HG02885 (cell line): Measurements from ENCODE around the gene SCGB3A1.

ENCODE experiments used
- ATAC-seq: cut with Tn5 transposase; IDR thresholded peaks from one replicate; pipeline ENCODE4 v1.9.1; 2021; ENCODE audit warnings: mild to moderate bottlenecking; ENCODE audit not compliant: unreplicated experiment, poor library complexity

Gene SCGB3A1

GRCh38 chr5:180607861-180608571, 16.7 kb upstream of the SCGB3A1 start:
- ATAC-seq: no peak

DNA sequence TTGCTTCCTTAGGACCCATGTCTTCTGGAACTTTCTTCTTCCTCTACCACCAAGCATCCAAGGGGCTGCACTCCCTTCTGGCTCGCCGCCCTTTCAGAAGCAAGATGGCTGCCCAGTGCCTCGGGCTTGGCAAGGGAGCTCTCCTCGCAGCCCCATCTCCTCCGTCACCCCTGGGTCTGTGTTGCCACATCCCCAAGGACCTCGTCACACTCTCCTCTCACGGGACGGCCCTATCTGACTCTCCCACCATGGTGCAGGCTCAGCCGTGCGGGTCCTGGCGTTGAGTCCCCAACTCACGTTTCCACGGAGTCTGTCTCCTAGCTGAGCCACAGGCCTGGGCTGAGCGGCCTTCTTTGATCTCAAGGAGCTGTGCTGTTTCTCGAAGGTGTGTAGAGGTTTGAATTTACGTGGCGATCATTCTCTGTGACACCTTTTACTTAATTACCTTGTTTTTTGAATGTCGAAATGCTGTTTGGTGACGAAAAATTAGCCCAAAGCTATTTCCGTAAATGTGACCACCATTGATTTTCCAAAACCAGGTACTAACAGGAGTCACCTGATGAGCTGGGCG, 15.0 kb upstream of the SCGB3A1 start:
- no peak for ATAC-seq

- no peak for ATAC-seq
Measured at GRCh38 chr5:180605554-180606214, 14.4 kb upstream of the SCGB3A1 start.

- ATAC-seq: no peak
Measured at GRCh38 chr5:180604271-180604670, 13.0 kb upstream of the SCGB3A1 start.

GRCh38 chr5:180603076-180603594, 11.8 kb upstream of the SCGB3A1 start:
- ATAC-seq: no peak

DNA sequence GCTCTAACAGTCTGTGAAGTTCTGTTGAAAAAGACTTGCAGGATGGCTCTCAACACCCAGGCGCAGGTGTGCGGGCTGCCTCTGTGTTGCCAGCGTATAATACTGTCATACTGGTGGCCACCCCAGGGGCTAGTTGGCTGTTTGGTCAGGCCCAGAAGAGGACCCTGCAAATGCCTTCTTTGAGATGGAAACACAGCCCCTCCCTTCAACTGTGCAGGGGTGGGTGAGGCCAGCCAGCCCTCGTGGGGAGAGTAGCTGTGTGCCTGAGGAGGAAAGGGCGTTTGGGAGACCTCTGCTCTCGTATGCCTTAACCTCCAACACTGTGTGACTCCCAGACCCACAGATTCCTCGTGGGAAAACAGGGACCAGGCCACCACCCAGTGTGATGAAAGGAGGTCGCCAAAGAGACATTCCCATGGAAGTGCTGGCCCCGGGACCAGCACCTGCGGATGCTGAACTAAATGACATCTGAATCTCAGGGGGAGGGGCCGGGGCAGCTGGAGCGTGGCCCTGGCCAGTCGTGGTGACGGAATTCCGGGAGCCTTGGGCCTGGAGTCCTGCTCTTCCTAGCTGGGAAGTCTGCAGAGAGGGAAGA, 11.3 kb upstream of the SCGB3A1 start:
- ATAC-seq: no peak

GRCh38 chr5:180601591-180602480, 10.5 kb upstream of the SCGB3A1 start:
- no peak for ATAC-seq

GRCh38 chr5:180600554-180601041, 9.3 kb upstream of the SCGB3A1 start:
- no peak for ATAC-seq

DNA sequence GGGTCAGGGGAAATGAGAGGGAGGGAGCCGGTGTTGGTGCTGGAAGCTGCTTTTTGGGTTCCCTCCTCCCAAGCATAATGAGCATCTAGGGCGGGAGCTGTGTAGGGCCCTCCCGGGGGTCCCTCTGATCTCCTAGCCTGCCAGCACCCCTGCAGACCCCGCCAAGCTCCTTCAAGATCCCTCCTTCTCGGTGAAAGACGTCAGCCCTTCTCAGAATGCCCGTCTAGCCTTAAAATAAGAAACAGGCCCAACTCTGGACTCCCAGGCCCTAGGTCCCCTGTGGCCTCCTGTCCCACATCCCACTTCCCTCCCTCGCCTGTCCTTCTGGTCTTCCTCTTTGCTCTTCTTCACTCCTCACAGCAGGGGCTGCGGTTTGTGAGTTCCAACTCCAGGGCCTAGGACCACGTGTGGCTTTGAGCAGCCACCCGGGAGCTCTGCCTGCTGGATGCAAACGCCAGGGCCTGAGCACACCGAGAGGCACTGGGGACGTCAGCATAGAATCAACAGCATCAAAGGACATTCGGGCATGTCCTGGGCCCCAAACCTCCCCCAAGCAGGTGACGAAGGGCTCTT, 8.8 kb upstream of the SCGB3A1 start:
- ATAC-seq: no peak

GRCh38 chr5:180599590-180599914, 8.3 kb upstream of the SCGB3A1 start:
- ATAC-seq: no peak

DNA sequence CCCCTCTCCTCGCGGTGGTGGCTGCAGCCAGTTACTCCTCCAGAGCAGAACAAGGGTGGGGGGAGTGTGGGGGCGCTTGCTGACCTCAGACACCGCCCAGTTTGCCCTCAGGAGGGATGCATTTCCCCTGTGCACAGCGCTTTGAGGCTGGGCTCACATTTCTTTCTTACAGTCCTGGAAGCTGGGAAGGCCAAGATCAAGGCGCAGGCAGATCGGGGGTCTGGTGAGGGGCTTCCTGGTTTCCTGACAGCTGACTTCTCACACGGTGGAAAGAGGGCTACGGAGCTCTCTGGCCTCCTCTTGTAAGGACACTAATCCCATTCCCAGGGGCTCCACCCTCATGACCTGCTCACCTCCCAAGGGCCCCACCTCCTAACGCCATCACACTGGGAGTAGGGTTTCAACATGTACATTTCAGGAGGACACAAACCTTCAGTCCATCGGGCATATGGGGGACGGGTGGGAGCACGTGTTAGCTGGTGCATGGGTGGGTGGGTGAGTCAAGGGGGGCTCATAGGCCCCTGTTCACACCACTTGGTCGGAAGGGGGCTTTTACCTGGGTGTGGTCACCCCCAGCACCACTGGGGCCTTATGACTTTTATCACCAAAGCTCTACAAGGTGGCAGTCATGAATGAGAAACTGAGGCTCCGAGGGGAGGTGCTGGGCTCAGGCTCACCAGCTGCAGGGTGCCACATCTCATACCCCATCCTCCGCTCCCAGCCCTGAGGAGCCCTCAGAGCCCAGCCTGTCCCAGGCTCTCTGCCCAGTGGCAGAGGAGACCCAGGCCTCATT, 7.7 kb upstream of the SCGB3A1 start:
- ATAC-seq: no peak

DNA sequence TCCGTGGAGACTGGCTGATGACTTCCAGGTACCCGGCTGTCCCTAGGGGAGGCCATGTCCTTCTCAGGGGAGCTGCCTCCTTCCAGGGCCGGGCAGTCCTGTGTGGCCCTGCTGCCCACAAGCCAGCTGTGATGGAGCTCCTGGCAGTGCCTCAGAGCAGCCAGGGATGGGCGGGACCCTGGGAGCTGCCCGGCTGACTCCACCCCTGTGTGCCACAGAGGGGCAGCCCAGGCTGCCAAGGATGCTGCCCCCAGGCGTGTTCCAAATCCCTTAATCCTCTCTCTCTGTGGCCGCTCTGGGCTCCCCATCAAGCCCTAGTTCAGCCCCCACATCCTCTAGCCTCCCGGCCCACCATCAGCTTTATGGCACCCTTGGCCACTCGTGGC, 7.0 kb upstream of the SCGB3A1 start:
- ATAC-seq: no peak

- no peak for ATAC-seq
Measured at GRCh38 chr5:180596668-180597231, 5.5 kb upstream of the SCGB3A1 start.

DNA sequence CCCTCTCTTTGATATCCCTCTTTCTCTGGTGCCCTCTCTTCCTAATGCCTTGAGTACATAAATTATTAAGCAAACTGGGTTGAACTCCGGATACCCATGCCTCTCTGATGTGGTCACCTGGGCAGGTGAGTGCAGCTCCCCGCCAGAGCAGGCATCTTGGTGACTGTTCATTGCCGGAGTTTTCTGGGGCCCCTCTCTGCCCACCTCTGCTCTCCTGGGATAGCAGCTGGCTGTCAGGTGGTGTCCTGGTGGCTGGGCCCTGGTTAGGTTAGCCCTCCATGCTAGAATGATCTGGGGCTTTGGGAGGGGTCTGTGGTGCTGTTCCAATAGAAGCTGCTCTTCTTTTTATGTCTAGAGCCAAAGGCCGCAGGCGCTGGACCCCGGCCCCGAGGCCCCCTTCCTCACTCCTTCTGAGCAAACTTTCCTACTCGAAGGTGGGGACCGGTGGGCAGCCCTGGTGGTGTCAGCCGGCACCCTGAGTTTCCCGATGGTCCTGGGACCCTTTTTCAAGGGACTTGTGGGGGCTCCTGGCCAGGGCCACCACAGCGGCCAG, 4.9 kb upstream of the SCGB3A1 start:
- no peak for ATAC-seq

DNA sequence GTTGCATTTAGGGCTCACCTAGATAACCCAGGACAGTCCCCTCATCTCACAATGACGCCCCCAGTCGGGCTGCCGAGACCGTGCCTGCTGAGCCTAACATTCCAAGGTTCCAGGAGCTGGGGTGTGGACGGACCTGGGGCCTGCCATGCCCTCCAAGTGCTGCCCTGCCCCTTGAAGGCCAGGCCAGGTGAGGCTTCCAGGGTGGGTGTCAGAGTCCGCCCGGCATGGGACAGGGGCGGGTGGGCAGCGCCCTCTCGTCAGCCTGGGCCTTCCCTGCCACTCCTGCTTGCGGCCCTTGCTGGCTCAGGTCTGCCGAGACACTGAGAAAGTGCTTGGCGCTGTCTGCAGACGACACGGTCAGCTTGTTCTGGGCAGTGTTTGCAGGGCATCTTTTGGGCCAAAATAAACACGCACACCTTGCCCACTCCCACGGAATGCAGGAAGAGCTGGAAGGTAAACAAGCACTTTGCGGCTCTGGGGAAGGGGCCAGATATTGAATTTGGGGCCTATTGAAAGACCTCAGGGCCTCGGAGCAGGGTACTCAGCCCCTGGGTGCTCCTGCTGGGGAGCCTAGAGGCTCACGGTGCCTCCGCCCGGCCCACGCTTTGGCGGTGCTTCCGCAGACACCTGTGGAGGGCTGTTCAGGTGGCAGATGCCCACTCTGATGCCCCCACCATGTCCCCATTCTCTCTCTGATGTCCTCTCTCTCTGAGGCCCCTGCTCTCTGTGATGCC, 4.2 kb upstream of the SCGB3A1 start:
- no peak for ATAC-seq

- no peak for ATAC-seq
Measured at GRCh38 chr5:180595046-180595379, 3.7 kb upstream of the SCGB3A1 start.

DNA sequence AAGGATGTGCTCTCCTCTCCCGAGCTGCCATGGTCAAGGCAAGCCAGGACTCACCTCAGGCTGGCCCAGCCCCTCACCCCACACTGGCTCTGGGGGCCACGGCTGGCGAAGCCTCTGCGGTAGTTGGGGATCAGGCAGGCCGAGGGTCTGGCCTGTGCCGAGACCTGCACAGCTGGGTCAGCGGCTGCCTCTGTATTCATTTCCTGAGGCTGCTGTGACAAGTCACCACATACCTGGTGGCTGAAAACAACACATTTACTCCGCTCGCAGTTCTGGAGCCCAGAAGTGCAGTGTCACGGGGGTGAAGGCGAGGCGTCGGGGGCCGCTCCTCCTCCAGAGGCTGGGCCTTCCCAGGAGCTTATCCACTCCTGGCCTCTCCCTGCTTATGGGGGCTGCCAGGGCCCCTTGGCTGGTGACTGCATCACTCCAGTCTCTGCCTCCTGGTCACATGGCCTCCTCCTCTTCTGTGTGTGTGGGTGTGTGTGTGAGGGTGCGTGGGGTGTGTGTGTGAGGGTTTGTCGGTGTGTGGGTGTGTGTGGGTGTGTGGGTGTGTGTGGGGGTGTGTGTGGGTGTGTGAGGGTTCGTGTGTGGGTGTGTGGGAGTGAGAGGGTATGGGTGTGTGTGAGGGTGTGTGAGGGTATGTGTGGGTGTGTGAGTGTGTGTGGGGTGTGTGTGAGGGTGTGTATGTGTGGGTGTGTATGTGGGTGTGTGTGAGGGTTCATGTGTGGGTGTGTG, 3.2 kb upstream of the SCGB3A1 start:
- ATAC-seq: no peak
